Activated CD4-positive, alpha-beta T cell treated with anti-CD3 and anti-CD28 coated beads, Interleukin-2, Interleukin-4, amounts not matched to agents 100 ng/mL and 50 ng/mL, durations not matched to agents 16 hours and 8 hours (primary cell): Measurements from ENCODE around the gene ABHD13.
"Not testable (repeated sequence)": the region's sequence is repeated elsewhere in the genome, so short reads cannot be mapped to it uniquely, and the experiment has no call there.

ENCODE experiments used
- DNase-seq: peaks from one replicate; pipeline ENCODE4 v3.0.0-alpha.2; 2020; ENCODE audit warnings: low spot score

ABHD13 gene

DNA sequence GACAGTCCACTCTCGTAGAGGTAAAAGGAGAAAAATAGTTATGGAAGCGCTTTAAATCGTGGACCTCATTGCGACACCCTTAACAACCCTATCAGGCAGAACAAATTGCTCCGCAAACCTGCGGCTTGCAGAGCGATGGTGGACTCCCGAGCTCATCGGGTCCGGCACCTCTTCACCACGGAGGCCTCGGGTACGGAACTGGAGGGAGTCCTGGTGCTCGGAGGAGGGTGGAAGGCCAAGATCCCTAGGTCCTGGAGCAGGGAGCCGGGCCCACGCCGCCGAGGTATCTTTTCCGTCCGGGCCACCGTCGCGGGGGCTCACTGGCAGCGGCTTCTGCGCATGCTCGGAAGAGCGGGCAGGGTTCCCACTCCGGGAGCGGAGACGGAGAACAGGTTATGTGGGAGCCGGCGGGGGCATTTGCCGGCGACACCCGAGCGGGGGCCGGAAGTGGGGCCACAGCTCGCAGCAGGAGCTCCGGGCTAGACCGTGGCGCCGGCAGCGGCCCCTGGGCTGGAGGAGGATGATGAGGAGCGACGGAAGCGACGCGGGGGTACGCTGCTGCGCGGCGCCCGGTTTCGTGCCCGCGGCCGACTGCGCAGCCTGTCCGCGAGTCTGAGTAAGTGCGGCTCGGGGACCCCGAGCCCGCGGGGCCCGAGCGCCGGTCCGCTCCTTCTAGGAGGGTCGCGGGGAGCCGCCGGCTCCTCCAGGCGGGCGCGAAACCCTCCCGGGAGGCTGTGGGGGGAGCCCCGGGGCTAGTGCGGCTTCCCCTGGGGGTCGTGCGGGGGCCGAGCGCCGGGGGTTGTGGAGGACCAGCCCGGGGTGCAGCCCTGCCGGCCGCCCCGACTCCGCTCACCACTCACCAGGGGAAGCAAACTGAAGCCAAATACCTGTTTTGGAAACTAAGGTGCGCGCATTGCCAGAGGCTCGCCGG lies at the start of gene ABHD13:
Gene ABHD13 (plus strand): TSS at position 349 of the 931 bp plus-strand sequence. CDS start 10,827 bp downstream, outside the sequence.
- peak; percentile 93 for DNase-seq

DNA sequence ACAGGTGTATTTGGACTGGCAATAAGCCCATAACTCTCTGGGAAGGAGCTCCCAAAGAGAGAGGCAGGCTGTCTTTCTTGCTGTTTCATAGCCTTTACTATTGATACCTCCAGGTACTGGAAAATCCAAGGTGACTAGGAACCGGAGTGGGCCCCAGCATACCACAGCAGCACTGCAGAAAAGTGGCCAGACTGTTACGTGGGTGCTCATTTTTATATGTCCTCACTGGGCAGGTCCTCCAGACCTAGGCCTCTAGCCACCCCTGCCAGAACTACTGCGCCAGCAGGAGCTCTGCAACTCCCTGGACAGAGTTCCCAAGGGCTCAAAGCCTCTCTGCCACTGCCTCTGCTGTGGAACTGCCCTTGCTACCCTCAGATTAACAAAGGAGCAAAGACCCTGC lies 49.3 kb upstream of the ABHD13 start:
- no peak for DNase-seq

GRCh38 chr13:108176685-108177274 lies 41.4 kb upstream of the ABHD13 start:
- peak; percentile 15 for DNase-seq

GRCh38 chr13:108178078-108178477 lies 40.1 kb upstream of the ABHD13 start:
- DNase-seq: no peak

- no peak for DNase-seq
Observed at GRCh38 chr13:108182652-108183051, 35.5 kb upstream of the ABHD13 start.

DNA sequence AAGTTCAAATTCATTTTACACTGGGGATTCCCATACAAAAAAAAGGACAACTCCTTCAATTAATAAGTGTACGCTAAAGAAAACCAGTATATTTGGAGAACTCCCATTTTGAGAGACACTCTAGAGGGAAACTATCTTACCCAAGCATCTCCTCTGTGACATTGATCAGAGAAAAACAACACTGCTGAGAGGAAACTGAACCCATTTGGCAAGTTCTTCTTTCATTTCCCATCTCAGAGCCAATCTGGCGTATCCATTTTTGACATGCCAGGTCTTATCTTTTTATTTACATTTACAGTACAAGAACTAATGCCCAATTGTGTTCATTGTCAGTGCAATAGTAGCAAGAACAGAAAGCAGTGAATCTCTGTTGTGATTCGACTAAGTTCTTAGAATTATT lies 33.0 kb upstream of the ABHD13 start:
- no peak for DNase-seq

DNA sequence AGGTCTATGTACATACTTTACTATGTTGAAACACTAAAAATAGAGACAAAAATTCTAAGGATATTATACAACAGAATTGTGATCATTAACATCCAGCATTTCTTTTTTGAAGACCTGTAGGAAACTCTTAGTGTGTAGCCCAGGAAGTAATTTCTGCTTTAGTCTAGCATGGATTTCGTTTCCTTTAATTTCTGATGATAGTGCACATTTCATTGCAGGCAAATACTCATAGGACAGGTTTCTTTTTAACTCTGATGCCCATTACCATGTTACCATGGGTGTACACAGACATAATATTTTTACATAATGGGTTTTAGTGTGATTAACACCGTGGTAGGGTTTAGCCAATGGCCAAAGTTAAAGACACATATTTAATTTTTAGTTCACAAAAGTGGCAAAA lies 29.9 kb upstream of the ABHD13 start:
- DNase-seq: no peak

- no peak for DNase-seq
Observed at GRCh38 chr13:108190897-108191296, 27.3 kb upstream of the ABHD13 start.

GRCh38 chr13:108193806-108194205 lies 24.4 kb upstream of the ABHD13 start:
- DNase-seq: no peak

DNA sequence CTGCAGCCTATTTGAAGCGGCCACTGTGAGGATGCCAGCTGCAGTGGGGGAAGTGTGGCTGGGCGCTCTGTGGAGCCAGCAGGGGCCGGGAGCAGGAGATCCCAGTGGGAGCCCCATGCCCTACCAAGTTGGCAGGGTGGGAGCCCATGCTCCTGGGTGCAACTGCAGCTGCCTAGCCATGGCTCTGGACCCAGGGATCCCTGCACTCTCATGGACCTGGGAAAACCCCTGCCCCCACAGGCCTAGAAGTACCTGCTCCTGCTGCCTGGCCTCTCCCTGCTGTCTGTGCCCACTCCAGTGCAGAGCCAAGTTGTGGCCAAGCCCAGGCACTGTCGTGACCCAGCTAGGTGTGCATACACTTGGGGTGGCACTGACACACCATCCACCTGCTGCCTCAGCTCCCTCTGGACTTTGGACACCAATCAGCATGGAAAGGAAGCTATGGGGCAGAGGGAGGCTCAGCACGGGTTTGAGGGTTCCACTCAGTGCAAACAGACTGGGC lies 23.7 kb upstream of the ABHD13 start:
- no peak for DNase-seq

DNA sequence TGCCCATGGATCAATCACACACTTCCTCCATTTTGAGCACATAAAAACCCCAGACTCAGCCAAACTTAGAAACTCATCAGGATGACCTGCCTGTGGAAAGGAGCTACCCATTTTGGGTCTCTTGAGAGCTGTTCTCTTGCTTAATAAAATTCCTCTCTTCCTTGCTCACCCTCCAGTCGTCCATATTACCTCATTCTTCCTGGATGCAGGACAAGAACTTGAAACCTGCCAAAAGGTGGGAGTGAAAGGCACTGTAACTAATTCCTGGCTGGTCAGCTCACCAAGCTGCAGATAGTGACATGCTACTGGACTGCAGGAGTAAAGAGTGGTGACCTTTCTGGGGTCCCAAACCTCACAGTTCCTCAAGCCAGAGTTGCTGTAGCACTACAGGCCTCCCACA lies 23.0 kb upstream of the ABHD13 start:
- no peak for DNase-seq

DNA sequence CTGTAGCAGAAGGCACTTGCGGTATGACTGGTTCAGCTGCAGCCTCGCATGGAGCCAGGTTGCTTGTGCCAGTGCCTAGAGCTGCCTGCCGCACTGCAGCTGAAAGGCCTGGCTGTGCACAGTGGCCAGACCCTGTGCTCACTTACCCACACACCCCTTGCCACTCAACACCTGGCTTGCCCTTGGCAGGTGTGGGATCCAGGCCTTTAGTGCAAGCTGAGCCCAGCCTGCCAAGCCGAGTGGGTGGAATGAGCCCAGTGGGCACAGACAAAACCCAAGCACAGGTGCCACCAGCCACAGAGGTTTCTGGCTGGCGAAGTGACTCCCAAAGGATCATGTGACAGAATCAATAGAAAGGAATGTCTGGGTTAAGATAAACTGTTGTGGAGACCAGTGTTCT lies 22.3 kb upstream of the ABHD13 start:
- DNase-seq: no peak

GRCh38 chr13:108200781-108201398 lies 17.3 kb upstream of the ABHD13 start:
- DNase-seq: peak; percentile 51

DNA sequence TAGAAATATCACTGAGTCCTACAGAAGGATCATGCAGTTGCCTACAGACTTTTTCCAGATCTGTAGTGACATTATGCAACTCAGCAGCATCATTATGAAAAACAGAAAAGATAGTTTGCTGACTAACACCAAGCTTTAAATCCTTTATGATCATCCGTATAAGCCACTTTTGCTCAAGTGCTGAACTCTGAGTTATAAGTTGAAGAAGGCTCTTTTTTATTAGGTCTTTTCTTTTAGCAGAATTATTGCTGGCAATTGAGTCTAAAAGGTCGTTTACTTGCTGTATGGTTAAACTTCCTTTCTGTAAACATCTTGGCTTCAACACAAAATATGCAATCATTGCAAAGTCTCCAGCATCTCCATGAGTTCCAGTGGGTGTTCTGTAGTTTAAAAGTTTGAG lies 7.6 kb upstream of the ABHD13 start:
- DNase-seq: no peak

GRCh38 chr13:108212886-108213285 lies 5.3 kb upstream of the ABHD13 start:
- no peak for DNase-seq

GRCh38 chr13:108213946-108214345 lies 4.2 kb upstream of the ABHD13 start:
- no peak for DNase-seq

- no peak for DNase-seq
Observed at GRCh38 chr13:108214441-108215271, 3.5 kb upstream of the ABHD13 start.

- peak; percentile 92 for DNase-seq
Observed at GRCh38 chr13:108215436-108215835, 2.8 kb upstream of the ABHD13 start, which contains the start of gene LIG4. LIG4 (minus strand) TSS chr13:108215536; CDS start chr13:108211268, 4,268 bp downstream.

DNA sequence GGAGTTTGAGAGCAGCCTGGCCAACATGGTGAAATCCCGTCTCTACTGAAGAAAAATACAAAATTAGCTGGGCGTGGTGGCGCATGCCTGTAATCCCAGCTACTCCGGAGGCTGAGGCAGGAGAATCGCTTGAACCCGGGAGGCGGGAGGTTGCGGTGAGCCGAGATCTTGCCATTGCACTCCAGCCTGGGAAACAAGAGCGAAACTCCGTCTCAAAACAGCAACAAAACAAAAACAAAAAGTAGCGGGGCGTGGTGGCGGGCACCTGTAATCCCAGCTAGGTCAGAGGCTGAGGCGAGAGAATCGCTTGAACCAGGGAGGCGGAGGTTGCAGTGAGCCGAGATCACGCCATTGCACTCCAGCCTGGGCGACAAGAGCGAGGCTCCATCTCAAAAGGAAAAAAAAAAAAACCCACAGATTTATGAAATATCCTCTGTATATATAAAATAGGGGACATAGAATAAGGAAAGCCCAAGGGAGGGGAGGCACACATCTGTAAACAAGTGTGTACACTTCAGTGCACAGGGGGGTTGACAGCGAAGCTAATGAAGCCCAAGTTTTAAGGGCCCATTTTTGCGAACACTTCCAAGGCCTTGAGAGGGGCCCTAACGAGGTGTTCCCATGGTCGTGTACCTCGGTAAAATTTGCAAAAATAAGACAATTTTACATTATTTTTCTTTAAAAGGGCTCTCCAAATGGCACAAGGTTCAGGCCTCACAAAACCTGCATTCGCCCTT lies 717 bp upstream of the ABHD13 start:
- DNase-seq: not testable (repeated sequence)

DNA sequence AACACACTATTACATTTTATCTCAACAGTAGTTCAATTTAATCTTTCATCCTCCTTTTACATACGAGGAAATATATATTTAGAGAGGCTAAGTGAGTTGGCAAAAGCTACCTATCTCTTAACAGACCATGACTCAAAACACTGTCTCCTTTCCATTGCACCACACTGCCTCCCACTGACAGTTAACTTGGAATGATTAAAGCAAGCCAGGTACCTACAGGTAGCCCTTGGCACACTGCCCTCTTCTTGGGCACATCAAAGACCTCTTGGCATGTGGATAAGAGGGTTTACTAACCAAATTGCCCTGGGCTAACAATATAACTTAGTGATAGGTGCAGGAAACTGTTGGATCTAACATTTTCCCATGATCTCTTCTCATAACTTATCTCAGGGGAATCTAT lies 1.8 kb downstream of the ABHD13 start:
- DNase-seq: no peak
